GM12865 (cell line): ENCODE data around the gene SAMD10.

Experiments
- DNase-seq: peaks from one replicate; pipeline ENCODE4 v3.0.0; 2010; ENCODE audit warnings: low read depth
- H3K4me3 ChIP-seq: 2 replicates; pipeline ENCODE4 v1.5.1; 2011; ENCODE audit warnings: mild to moderate bottlenecking, low read depth, low read length, control low read depth
- TF ChIP-seq, protein P1 (sequence below): IDR thresholded peaks from 2 replicates; pipeline ENCODE4 v1.5.1; 2011; ENCODE audit warnings: low read length, control low read depth, low read depth, inconsistent platforms; ENCODE audit not compliant: insufficient read depth; ENCODE audit errors: missing control alignments

Gene SAMD10

DNA sequence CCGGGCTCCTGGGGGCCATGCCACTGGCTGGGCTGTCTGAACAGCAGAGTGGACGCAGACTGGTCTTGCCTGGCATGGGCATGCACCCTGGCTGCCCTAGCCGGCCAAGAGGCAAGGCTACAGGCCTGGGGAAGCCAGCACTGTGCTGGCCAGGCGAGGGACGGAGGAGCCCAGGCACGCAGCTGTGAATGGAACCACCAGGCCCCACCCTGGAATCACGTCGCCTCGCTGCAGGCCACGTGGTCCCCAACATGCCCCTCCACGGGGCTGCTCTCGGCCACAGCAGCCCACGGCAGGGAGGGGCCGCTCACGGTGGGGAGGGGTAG, 27.3 kb downstream of the SAMD10 start:
- no peak overlapping the region for H3K4me3 ChIP-seq
- no peak for DNase-seq
- TF ChIP-seq, protein P1, sequence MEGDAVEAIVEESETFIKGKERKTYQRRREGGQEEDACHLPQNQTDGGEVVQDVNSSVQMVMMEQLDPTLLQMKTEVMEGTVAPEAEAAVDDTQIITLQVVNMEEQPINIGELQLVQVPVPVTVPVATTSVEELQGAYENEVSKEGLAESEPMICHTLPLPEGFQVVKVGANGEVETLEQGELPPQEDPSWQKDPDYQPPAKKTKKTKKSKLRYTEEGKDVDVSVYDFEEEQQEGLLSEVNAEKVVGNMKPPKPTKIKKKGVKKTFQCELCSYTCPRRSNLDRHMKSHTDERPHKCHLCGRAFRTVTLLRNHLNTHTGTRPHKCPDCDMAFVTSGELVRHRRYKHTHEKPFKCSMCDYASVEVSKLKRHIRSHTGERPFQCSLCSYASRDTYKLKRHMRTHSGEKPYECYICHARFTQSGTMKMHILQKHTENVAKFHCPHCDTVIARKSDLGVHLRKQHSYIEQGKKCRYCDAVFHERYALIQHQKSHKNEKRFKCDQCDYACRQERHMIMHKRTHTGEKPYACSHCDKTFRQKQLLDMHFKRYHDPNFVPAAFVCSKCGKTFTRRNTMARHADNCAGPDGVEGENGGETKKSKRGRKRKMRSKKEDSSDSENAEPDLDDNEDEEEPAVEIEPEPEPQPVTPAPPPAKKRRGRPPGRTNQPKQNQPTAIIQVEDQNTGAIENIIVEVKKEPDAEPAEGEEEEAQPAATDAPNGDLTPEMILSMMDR, result no peak

DNA sequence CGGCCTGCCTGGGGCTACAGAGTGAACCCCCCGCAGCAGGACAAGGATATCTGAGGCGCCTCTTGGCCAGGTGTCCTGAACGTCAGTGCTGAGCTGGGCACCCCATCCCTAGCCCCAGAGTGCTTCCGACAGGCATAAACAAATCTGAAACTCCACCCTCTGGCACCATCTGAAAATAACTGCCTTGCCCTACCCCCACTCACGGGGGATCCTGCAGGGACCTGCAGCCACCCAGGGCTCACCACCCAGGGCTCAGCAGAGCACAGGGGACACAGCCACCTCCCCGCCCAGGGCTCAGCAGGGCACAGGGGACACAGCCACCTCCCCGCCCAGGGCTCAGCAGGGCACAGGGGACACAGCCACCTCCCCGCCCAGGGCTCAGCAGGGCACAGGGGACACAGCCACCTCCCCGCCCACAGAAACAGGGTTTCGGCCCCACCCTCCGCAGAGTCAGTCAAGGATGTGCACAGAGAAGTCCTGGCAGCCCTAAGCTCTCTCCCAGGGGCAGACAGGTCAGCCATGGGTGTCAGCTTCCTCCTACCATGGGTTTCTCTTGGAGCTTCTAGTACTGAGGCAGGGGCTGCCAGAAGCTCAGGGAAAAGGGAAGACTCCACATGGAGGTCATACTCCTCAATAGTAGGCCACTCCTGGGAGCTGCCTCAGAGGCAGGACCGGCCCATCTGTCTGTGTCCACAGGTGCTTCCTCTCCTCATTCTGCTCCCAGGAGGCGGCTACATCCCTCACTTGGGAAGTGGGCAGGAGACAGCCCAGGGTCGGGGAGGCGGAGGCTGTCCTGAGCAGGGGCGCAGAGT, 27.8 kb downstream of the SAMD10 start:
- DNase-seq, result no peak
- H3K4me3 ChIP-seq, result no peak overlapping the region
- TF ChIP-seq, protein P1, result no peak

DNA sequence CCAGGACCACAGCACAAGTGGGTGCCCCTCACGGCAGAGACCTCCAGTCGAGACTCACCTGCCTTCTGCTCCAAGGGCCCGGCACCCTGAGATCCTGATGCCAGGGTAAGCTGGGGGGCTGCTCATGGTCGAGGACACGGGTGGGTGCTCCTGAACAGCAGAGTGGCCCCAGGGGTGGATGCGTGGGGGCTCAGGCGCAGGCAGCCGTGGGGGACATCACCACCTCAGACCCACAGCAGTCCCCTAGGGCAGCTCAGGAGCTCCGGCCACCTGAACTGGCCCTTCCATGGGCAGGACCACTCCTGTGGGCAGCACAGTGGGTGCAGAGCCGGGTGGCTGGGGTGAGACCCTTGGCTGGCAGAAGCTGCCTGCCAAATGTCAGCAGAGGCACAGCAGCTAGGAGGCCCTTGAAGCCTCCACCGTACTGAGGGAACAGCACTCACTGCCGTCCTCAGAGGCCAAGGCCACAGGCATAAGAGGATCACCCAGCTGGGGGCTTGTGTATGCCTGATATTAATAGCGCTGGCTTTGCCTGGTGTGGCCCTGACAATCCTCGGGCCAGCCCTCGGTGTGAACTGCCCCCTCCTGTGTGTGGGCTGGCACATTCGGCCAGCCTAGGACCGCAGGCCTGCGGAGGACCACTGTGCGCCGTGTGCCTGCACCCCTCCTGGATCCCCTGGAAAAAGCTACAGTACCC, 28.6 kb downstream of the SAMD10 start:
- H3K4me3 ChIP-seq, result no peak overlapping the region
- DNase-seq, result no peak
- TF ChIP-seq, protein P1, result no peak

DNA sequence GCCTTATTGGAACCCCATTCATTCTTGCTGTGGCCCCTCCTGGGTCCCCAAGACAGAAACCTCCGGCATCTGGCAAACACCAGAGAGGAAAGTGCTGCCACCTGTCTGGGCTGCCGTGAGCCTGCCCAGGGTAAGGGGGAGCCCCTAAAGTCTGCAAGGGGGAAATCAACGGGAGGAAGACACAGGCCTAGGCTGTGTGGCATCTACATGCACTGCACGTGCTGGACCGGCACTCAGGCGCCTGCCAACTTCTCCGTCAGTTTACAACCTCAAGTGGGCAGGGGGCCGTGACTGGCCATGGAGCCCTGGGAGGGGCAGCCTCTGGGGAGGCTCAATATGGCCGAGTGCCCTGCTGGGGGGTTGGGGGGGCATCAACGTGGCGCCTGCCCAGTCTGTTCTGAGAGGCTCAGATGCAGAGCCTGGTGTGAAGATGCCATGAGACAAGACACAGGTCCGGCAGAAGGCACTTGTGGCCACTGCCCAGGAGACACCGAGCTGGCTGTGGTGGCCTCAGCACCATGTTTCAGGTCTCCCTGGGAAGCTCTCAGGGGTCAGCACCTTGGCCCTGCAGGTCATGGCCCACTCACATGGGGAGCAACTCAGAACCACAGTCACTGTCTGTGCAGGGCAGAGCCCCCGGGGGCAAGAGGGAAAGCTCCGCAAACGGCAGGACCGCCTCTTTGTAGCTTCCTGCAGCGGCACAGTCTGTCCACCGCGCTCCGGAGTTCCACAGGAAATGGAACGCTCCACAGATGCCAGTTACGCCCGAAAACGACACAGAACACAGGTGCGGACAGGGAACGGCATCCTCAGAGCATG, 31.6 kb downstream of the SAMD10 start:
- TF ChIP-seq, protein P1, result no peak
- no peak overlapping the region for H3K4me3 ChIP-seq
- DNase-seq, result no peak

DNA sequence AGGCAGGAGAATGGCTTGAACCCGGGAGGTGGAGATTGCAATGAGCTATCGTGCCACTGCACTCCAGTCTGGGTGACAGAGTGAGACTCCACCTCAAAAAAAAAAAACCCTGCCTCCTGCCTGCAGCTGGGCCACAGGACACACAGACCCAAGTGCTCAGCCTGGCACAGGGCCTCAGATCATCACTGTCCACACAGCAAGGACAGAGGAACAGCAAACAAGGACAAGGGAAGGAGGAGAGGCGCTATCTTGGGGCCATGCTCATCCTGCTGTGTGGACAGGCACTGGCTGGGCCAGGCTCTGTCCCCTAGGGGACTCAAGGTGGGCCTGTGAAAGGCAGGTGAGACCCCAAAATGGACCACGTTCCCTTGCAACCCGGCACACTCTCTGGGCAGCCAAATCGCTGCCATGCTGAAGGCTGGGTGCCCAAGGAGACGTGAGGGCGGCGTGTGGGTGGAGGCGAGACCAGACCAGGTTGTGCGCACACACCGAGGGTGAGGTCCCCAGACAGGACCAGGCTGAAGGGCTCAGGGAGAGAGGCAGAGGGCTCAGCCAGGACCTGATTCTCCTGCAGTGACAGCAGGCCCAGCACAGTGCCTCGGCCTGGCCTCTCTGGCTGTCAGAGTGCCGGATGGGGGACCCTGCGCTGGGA, 32.3 kb downstream of the SAMD10 start:
- no peak for DNase-seq
- TF ChIP-seq, protein P1, result no peak
- H3K4me3 ChIP-seq, result no peak overlapping the region
